HG02678 (cell line): ENCODE results near the gene FUS.
"Not testable (repeated sequence)": the region's sequence is repeated elsewhere in the genome, so short reads cannot be mapped to it uniquely, and the experiment has no call there.

ENCODE experiments used
- ATAC-seq: cut with Tn5 transposase; IDR thresholded peaks from one replicate; pipeline ENCODE4 v1.9.1; 2021; ENCODE audit warnings: mild to moderate bottlenecking, moderate library complexity; ENCODE audit not compliant: unreplicated experiment

FUS gene

DNA sequence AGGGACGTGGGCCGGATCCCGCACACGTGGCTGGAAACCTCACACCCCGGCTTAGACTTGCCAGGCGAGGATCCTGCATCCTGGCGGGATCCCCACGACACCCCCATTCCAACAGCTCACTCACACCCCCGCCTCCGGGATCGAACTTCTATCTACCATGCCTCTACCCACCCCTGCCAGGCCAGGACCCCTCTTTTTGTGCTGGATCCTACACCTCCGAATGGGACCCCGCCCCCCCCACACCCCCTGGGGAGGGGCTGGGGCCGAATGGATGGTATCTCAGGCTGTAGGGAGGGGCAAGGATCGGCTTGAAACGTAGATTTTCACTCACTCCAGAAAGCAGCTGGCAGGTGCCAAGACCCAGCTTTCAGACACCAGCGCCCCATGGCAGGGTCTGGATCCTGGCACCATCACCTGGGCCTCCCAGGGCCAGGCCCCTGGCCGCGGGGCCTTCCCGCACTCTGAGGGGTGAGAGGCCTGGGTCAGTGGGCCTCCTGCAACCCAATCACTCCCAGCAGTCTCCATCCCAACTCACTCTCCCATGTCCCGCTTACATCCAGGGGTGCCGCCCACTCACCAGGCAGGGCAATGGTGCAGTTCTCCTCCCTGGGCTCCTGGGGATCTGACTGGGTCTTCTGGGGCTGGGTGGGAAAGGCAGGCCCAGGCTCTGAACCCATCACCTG, 36.8 kb upstream of the FUS start:
- ATAC-seq, result no peak

DNA sequence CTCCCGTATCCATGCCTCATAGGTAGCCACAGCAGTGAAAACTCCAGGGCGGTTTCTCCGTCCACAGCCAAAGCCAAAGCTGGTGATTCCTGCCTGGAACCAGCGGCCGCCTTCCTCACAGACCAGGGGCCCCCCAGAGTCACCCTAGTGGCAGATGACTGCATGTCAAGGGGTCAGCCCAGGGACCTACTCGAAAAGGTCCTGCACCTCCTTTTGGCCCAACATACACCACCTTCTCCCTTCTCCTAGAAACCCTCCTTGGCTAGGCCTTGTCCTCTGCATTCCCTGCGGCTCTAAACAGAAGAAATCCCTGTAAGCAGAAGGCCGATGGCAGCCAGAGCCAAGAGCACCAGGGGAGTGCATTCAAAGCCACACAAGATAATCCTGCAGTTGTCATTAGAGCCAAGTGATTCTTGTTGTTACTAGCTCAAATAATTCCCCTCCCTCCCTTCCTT, 36.2 kb upstream of the FUS start:
- no peak for ATAC-seq

DNA sequence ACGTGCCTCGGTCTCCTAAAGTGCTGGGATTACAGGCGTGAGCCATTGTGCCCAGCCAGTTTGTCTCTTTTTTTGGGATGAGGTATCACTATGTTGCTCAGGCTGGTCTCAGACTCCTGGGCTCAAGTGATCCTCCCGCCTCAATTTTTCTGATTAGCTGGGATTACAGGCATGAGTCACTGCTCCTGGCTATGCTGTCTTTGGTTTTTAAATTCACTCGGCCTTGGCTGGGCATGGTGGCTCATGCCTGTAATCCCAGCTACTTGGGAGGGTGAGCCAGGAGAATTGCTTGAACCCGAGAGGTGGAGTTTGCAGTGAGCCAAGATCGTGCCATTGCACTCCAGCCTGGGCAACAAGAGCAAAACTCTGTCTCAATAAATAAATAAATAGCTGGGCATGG, 35.5 kb upstream of the FUS start:
- ATAC-seq, result not testable (repeated sequence)

- ATAC-seq, result no peak
Measured at GRCh38 chr16:31145398-31145990, 34.4 kb upstream of the FUS start.

DNA sequence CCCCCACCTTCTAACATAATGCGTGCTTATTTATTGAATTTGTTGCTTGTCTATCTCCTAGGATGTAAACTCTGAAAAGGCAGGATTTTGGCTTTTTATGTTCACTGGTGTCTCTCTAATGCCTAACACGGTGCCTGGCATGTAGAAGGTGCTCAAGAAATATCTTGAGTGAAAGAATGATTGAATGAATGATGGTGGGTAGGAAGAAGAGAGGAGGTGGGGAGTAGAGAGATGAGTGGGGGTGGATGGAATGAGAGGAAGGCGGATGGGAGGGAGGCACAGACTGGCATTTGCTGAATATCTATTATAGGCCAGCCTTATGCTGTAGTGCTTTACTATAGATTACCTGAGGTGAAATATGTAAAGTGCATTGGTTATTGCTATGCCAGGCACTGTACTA, 32.4 kb upstream of the FUS start:
- ATAC-seq, result no peak

- ATAC-seq, result no peak
Measured at GRCh38 chr16:31148281-31148728, 31.6 kb upstream of the FUS start.

GRCh38 chr16:31148896-31149295, 31.0 kb upstream of the FUS start:
- ATAC-seq, result no peak

DNA sequence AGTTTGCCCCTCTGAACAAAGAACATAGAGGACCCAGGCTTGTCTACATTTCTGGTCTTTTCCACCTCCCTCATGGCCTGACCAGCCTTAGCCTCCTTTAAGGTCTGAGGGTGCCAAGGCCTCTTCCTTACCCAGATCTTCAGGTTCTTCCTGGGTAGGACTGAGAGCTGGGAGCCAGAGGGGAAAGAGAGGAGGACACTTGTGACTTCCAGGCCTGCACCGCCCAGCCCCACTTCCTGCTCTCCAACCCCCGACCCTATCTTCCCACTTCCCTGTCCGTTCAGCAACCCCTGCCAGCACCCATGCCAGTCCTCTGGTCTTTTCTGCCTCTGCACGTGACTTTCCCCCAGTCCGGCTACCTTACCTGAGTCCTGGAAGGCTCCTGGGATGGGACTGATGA, 30.6 kb upstream of the FUS start:
- ATAC-seq, result no peak

DNA sequence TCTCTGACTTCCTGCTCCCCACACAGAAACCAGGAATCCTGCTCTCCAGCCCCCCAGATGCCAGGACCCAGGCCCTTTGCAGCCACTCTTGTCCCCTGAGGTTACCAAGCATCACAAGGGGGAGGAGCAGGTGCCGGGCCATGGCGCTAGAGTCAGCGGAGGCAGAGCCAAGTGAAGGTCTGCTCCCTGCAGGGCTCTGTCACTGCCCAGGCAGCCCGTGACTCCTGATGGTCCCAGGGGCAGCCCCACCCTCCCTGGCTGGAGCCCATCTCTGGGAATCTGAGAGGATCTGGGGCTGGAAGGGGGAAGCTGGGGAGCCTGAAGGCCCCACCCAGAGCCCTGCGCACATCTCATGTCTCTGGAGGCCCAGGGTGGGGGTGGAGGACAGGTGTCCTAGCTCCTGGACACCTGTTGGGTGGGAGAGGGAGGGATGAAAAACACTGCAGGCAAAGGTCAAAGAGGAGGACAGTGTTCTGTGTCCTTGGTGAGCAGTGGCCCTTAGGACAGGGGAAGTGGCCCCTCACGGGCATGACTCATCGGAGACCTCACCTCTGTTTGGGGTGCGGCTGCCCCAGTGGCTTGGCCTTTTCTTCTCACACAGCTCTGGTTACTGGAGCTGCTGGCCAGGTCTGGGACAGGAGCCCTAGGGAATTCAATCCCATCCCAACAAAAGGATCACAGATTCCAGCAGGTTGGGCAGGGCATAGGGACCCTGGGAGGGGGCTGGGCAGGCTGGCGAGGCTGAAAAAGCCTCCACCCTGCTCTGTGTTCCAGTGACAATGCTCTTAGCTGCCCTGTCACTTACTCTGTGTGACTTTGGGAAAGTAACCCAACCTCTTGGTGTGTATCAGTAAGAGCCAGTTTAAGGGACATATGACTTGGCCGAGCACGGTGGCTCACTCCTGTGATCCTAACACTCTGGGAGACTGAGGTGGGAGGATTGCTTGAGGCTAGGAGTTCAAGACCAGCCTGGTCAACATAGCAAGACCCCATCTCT, 29.7 kb upstream of the FUS start, which contains the start of gene PRSS36:
PRSS36 (minus strand) TSS at position 173 of the 997 bp plus-strand sequence; CDS start at position 142, 31 bp downstream.
- no peak for ATAC-seq

- ATAC-seq, result not testable (repeated sequence)
Measured at GRCh38 chr16:31150976-31151375, 29.0 kb upstream of the FUS start.

DNA sequence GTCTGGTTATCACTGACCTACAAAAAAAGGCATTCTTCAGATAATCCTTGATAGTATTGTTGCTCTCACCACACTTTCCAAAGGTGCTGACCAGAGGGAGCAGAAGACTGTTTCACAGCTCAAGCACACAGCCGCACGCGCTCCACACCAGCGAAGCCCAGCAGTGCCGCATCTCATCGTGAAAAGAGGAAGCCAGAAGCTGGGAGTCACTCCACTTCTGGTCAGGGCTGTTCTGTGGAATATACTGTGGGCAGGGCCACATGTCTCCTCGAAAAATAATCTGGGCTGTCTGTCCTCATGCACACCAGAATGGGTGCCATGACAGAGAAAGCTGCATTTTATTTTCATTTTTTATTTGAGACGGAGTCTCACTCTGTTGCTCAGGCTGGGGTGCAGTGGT, 22.8 kb upstream of the FUS start:
- no peak for ATAC-seq

GRCh38 chr16:31167315-31167714, 12.6 kb upstream of the FUS start:
- ATAC-seq, result no peak

DNA sequence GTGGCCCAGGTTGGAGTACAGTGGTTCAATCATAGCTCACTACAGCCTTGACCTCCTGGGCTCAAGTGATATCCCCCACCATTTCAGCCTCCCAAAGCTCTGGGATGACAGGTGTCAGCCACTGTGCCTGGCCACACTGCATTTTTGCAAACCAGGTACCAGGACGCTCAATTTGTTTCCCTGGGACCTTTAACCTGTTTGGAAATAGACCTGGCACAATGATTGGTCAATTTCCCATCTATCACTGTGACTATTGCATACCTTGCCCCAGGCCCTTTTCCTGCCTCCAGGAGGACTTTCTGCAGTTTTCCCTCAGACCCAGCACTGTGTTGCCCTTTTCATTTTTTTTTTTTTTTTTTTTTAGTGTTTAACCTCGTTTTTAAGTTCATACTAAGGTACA, 11.1 kb upstream of the FUS start:
- ATAC-seq, result no peak

DNA sequence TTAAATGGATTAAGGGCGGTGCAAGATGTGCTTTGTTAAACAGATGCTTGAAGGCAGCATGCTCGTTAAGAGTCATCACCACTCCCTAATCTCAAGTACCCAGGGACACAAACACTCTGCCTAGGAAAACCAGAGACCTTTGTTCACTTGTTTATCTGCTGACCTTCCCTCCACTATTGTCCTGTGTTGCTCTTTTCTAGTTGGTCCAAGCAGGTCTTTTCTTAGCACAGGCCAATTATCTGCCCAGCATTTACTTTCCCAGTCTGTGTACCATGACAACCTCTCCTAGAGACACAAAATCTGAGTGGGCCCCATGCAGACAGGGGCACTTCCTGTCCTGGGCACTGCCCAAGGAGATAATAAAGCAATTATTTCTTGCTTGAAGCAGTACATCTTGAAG, 9.9 kb upstream of the FUS start:
- ATAC-seq, result not testable (repeated sequence)

GRCh38 chr16:31177136-31177535, 2.8 kb upstream of the FUS start:
- no peak for ATAC-seq

DNA sequence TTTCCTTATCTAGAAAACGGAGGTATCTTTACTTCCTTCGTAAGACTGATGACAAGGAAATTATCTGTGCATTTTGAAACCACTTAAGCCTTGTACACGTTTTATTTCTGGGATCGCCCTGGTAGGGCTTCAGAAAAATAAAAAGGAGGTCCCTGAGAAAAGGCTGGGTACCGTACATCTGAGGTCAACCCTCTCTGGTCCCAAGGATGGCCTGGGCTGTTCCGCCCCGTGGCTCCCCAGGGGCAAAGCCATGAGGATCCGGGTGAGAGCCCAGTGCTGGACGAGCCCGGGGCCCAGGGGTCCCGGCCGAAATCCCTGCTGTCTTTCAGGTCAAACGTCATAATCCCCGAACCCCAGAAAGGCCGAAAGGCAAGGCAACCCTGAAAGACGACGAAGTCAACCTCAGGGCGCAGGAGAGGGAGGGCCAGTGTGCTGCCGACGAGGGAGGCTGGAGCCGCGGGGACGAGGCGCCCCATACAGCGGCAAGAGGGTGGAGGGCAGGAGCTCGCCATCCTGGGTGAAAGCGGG, 656 bp upstream of the FUS start:
- ATAC-seq, result peak; percentile 1

DNA sequence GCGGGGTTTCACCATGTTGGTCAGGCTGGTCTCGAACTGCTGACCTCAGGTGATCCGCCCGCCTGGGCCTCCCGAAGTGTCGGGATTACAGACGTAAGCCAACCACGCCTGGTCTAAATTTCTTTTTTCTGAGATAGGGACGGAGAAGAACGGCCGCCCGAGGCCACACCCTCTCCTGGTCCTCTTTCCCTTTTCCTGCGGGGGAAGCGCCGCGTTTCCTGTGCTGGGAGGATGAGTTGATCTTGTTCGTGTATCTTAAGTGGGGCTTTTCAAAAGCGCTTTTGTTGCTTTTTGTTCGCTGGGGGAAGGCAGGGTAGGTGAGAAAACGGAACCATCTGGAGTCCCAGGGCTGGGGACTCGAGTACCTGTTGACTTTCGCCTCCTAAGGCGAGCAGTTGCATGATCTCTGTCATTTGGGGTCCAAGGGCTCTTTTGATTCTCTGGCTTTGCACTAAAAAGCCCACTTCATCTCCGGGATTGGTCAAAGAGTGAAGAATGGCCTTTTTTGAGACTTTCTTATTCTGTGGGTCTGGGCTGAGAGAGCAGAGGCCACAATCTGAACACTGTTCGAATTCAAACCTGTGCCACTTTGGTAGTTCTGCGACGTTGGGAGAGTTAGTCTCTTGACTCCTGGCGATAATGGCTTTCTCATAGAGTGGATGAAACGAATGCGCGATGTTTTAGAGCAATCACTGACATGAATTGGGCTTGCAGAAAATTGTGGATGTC, 1.3 kb downstream of the FUS start:
- no peak for ATAC-seq

DNA sequence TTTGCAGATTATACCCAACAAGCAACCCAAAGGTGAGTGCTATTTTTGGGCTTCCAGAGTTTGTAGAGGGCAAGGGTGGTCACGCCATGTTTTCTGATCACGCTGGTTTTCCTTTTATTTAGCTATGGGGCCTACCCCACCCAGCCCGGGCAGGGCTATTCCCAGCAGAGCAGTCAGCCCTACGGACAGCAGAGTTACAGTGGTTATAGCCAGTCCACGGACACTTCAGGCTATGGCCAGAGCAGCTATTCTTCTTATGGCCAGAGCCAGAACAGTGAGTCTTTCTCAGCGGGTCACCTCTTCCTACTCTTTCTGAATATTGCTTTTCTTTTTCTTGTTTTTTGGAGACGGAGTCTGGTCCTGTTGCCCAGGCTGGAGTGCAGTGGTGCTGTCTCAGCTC, 2.5 kb downstream of the FUS start:
- ATAC-seq, result no peak

GRCh38 chr16:31183432-31184428, 3.8 kb downstream of the FUS start:
- no peak for ATAC-seq
